ENCODE results near the gene CASZ1.

Gene CASZ1, protein sequence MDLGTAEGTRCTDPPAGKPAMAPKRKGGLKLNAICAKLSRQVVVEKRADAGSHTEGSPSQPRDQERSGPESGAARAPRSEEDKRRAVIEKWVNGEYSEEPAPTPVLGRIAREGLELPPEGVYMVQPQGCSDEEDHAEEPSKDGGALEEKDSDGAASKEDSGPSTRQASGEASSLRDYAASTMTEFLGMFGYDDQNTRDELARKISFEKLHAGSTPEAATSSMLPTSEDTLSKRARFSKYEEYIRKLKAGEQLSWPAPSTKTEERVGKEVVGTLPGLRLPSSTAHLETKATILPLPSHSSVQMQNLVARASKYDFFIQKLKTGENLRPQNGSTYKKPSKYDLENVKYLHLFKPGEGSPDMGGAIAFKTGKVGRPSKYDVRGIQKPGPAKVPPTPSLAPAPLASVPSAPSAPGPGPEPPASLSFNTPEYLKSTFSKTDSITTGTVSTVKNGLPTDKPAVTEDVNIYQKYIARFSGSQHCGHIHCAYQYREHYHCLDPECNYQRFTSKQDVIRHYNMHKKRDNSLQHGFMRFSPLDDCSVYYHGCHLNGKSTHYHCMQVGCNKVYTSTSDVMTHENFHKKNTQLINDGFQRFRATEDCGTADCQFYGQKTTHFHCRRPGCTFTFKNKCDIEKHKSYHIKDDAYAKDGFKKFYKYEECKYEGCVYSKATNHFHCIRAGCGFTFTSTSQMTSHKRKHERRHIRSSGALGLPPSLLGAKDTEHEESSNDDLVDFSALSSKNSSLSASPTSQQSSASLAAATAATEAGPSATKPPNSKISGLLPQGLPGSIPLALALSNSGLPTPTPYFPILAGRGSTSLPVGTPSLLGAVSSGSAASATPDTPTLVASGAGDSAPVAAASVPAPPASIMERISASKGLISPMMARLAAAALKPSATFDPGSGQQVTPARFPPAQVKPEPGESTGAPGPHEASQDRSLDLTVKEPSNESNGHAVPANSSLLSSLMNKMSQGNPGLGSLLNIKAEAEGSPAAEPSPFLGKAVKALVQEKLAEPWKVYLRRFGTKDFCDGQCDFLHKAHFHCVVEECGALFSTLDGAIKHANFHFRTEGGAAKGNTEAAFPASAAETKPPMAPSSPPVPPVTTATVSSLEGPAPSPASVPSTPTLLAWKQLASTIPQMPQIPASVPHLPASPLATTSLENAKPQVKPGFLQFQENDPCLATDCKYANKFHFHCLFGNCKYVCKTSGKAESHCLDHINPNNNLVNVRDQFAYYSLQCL (N-terminal part only)

DNA sequence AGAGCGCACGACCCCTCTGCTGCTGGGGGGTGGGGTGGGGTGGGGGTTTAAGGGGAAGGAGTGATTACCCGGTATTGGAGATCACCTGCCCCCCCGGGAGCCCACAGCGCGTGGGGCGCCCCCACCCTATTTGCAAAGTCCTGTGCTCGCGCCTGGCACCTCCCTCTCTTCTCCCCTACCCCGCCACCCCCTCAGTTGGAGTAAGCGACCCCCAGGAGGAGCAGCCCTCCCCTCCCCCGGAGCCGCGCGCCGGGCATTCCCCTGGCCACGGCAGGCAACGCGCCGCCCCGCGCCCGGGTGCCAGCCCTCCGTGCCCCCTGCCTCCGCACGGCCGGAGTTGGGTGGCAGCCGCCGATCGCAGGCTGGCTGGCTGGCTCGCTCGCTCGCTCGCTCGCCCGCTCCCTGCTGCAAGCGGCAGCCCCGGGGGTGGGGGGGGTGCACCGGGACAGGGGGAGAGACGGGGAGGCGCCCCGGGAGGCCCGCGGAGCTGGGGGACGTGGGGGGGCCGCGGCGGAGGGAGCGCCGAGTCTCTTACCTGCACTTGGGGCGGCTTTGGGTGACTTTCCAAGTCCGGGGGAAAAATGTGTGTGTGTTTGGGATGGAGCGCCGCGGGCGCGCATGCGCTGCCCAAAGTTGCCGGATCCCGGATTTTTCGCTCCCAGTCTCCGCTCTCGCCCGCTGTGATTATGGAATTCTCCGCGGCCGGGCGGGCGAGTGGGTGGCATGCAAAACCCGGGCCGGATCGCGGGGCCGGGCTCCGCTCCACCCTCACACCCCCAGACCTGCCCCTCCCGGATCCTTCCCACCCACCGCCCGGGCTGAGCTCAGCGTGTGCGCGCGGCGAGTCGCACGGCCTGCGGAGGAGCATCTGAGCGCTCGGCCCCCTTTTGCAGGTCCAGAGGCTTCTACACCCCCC is at the start of gene CASZ1:
Gene CASZ1 (minus strand): TSS at position 618 of the 916 bp plus-strand sequence. CDS start 102,757 bp downstream, outside the sequence.
- DNase-seq (ENCODE audit: extremely low read depth in 1 of 2, low read depth in 1 of 2): no peak

DNA sequence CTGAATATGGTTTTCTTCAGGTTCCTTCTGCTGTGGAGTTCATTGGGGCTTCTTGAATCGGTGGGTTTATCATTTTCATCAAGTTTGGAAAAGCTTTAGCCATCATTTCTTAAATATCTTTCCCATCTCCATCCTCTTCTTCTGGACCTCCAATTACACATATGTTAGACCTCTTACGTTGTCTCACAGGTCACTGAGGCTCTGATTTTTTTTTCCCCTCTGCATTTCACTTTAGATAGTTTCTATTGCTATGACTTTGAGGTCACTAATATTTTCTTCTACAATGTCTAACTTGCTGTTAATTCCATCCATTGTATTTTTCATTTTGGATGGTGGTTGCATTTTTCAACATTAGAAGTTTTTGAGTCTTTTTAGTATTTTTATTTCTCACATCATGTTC is 47.3 kb upstream of the CASZ1 start:
- DNase-seq (ENCODE audit: extremely low read depth in 1 of 2, low read depth in 1 of 2): no peak

DNA sequence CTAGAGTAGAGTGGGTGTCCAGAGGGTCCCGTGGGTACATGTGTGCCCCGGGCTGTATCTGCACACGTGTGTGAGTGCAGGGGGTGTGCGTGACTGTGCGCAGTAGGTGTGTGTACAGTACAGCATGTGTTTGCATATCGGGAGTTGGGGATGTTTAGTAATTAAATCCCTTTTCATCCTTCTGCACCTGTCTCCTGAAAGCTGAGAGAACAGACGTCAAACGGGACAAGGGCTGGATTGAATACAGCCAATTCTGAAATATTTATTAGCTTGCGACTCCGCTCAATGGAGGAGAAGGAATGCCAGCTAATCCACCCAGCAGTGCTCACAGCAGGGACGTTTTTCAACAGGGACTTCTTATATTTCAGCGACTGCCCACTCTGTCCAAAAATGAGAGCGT is 44.7 kb upstream of the CASZ1 start:
- no peak for DNase-seq (ENCODE audit: extremely low read depth in 1 of 2, low read depth in 1 of 2)

DNA sequence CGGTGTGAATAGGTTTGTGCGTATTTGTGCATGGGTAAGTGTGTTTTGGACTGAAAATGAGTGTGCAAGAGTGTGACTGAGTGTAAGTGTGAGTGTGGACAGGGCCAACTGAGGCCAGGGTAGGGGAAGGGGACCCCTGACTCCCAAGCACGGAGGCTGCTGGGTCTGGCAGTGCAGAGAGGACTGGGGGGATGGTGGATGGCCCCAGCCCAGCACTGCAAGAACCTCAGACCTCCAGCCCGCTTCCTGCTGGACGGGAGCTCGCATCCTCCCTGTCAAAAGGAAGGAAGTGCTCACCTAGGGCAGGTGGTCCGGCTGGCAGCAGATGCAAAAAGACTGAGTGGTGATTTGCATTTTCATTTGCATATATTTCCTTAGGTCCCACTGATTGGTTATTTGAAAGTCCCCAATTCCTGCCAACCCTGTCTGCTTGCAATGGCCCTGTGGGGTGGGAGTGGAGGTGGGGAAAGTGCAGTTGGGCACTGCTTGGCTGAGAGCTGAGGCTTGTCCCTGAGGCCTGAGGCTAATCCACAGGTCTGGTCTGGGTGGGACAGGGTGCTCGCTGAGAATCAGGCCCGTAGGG is 42.8 kb upstream of the CASZ1 start:
- DNase-seq (ENCODE audit: extremely low read depth in 1 of 2, low read depth in 1 of 2): no peak

DNA sequence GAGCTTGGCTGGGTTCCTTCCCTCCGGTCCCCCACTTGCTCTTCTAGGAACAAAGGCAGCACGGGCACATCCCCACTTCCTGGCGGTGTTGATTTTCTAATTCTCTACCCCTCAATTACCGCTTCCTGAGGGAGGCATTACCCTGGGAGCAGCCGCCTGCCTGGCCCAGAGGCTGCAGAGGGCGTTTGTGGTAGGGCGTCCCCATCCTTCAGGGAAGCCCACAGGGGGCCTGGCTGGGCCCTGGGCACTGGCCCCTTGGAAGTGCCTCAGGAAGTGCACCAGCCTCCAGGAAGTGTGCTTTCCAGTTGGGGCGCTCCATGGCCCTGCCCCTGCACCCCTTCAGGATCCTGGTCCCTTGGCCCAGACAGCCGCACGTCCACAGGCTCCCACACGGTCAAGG is 42.1 kb upstream of the CASZ1 start:
- no peak for DNase-seq (ENCODE audit: extremely low read depth in 1 of 2, low read depth in 1 of 2)

DNA sequence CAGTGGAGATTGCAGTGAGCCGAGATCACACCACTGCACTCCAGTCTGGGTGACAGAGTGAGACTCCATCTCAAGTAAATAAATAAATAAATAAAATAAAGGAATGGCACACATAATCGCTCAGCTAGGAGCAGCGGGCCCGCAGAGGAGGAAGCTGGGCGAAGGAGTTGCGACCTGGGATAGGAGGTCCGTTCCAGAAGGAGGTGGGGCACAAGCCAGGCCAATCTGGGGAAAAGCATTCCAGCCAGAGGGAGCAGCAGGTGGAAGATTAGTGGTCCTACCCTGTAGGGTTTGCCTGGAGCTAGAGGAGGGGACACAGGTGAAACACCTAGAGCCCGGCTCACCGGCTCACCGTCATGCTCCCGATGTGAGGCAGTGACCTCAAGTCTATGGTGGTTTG is 40.3 kb upstream of the CASZ1 start:
- DNase-seq (ENCODE audit: extremely low read depth in 1 of 2, low read depth in 1 of 2): no peak

DNA sequence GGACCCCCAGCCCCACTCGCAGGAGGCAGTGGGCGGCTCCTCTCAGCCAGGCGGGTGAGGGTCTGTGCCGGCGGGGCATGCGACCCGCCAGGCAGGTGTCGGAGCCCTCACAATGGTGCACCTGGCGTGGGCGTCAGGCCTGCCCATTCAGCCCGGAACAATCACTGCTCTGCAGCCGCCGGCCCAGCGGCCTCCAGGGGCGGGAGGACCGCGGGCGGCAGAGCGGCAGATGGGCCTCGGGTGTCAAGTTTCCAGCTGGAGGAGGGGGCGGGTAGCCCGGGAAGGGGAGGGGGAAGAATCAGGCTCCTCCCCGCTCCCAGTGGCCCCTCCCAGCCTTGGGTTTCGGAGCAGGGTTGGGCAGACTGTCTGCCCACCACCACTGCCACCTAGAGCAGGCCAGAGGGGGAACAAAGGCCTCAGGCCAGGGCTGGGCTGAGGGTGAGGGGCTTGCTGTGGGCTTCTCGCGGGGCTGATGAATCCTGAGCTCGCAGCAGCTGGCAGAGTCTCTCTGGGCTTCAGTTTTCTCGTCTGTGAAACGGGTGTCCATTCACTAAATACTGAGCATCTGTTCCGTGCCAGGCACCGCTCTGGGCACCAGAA is 39.5 kb upstream of the CASZ1 start:
- DNase-seq (ENCODE audit: extremely low read depth in 1 of 2, low read depth in 1 of 2): no peak

DNA sequence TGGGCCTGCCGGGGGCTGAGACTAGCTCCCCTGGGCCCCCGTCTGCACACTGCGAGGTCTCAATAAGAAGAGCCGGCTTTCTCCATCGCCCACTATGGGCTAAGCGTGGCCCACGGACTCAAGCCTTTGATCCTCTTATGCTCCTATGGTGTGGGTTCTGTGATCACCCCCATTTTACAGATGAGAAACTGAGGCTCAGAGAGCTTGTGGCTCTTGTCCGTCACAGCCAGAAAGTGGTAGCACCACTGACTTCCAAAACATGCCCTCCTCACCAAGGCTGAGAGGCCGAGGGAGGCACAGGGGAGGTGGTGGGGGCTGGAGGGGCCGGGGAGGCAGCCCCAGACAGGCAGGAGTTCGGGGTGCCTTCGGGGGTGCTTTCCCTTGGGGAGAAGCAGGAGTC is 39.0 kb upstream of the CASZ1 start:
- DNase-seq (ENCODE audit: extremely low read depth in 1 of 2, low read depth in 1 of 2): no peak

DNA sequence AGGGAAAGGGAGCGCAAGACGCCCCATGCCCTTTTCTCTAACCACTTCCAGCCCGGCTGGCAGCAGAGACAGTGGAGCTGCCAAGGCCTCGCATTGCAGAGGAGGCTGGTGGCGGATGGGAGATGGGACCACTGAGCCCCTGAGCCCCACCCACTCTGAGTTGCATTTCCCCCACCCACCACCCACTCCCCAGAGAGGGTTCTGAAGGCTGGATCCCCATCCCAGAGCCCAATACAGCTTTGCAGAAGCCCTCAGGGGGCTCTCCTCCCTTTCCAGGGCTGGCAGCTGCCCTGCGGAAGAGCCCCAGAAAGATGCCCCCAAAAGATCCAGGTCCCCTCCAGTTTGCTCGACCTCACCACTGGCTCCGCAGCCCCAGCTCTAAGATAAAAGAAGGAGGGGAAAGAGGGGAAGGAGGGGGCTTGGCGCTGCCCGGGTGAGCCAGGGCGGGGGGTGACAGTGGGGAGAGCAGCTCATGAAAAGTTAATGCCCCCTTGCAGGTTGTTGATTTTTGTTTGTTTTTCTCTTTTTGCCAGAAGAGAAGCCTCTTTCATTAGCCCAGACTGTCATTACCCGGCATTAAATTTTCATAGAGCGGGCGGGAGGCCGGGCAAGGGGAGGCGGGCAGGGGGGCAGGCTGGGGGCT is 38.4 kb upstream of the CASZ1 start:
- no peak for DNase-seq (ENCODE audit: extremely low read depth in 1 of 2, low read depth in 1 of 2)

DNA sequence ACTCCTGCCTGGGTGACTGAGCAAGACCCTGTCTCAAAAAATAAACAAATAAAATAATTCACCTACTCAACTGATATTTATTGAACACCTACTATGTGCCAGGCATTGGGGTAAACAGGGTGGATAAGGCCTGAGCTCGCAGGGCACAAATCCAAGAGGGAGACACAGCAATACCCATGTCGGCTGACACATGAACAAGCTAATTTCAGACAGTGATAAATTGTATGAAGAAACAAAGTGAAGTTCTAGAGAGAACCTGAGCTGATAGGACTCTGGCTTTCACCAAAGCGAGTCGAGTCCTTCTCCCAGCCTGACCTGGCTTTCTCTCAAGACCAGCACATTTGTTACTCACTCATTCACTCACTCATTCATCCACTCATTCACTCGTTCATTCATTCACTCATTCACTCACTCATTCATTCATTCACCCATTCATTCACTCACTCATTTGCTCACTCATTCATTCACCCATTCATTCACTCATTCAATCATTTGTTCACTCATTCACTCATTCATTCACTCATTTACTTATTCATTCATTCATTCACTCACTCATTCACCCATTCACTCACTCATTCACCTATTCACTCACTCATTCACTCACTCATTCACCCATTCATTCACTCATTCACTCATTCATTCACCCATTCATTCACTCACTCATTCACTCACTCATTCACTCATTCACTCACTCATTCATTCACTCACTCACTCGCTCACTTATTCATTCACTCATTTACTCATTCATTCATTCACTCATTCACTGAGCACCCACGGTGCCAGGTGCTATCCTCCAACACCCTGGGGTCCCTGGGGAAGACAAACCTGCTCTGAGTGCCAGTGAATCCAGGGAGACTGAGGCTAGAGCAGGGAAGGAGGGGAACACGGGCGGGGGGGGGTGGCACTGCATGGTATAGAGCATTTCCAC is 37.4 kb upstream of the CASZ1 start:
- no peak for DNase-seq (ENCODE audit: extremely low read depth in 1 of 2, low read depth in 1 of 2)

DNA sequence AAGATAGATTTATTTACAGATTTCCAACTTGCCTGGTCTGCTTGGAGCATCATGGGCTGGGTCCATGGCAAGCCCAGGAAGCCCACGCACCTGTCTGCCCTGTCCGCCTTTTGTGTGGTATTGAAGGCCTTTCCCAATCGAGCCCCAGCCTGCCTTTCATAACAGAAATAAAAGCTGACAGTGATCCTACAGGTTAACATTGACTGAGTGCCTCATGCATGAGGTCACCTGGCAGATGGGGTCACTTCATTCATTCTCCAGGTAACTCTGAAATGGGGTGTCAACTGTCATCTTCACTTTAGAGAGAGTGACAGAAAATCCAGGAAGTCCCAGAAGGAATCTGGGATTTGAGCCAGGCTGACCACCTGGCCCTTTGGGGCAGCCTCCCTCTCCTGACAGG is 36.3 kb upstream of the CASZ1 start:
- no peak for DNase-seq (ENCODE audit: extremely low read depth in 1 of 2, low read depth in 1 of 2)

DNA sequence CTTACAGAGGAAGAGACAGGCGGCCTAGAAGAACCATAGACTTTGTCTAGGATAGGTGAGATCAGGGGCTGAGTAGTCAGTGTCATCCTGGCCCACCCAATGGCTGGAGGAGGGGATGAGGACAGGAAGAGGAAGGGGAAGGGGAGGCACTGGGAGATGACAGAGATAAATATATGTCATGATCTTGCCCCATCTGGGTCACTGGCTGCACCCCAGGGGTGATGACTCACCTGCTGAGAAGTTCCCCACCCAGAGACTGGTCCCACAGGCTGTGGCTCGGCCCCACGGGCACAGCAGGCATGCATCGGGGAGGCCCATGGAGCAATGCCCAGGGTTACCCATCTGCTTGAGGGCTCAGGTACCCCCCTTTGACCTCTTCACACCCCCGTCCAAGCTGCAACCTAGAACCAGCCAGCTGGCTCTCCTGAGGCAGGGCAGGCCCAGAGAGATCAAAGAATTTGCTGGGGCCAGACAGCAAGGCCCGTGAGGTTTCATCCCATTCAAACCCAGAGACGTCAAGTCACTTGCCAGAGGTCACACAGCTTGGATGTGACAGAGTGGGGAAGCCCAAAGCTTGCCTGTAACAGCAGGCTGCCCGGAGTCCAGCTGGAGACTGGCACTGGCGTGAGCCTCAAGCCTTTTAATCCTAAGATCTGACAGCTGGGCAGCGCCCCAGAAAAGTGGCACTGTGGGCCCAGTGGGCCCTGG is 34.7 kb upstream of the CASZ1 start:
- no peak for DNase-seq (ENCODE audit: extremely low read depth in 1 of 2, low read depth in 1 of 2)

DNA sequence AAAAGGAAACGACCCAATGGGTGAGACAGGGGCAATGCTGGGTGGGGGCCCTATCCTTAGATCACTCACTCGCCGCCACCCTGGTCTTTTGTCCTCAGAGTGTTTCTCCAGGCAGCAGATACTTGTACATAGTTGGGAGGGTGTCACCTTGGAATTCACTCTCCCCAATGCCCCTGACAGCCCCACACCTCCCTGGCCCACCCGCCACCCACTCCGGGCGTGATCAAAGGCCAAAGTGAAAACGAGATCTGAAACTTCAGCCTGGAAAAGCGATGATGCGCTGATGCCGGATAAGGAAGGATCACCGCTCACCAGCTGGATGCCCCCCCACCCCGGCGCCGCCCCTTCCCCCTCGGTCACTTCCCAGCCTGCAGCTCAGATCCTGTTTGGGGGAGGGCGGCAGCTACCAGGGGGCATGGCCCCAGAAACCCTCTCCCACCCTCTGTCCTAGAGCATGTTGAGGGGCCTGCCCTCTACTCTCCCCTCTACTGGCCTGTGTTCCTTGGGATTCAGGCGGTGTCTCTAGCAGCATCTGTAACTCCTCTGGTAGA is 33.6 kb upstream of the CASZ1 start:
- no peak for DNase-seq (ENCODE audit: extremely low read depth in 1 of 2, low read depth in 1 of 2)

DNA sequence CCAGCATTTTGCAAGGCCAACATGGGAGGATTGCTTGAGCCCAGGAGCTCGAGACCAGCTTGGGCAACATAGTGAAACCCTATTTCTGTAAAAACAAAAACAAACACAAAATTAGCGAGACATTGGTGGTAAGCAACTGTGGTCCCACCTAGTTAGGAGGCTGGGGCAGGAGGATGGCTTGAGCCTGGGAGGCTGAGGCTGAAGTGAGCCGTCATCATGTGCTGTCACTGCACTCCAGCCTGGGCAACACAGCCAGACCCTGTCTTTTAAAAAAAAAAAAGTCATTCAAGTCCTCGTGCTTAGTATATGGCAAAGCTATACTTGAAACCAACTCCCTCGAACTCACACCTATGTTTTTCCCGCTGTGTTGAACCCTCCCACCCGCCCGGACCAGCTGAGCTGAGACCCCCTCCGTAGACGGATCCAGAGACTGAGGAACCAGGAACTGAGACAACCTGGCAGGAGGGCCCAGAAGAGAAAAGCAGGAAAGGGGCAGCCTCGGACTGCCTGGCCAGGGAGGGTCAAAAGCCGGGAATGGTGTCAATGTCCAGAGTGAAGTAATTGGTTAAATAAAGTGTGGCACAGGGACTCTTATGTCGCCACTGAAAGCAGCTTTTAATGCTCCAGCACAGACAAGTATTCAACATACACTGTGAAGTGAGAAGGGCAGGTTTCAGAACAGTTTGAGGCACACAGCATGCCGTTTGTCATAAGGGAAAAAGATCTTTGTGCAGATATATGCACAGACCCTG is 32.8 kb upstream of the CASZ1 start:
- DNase-seq (ENCODE audit: extremely low read depth in 1 of 2, low read depth in 1 of 2): no peak

DNA sequence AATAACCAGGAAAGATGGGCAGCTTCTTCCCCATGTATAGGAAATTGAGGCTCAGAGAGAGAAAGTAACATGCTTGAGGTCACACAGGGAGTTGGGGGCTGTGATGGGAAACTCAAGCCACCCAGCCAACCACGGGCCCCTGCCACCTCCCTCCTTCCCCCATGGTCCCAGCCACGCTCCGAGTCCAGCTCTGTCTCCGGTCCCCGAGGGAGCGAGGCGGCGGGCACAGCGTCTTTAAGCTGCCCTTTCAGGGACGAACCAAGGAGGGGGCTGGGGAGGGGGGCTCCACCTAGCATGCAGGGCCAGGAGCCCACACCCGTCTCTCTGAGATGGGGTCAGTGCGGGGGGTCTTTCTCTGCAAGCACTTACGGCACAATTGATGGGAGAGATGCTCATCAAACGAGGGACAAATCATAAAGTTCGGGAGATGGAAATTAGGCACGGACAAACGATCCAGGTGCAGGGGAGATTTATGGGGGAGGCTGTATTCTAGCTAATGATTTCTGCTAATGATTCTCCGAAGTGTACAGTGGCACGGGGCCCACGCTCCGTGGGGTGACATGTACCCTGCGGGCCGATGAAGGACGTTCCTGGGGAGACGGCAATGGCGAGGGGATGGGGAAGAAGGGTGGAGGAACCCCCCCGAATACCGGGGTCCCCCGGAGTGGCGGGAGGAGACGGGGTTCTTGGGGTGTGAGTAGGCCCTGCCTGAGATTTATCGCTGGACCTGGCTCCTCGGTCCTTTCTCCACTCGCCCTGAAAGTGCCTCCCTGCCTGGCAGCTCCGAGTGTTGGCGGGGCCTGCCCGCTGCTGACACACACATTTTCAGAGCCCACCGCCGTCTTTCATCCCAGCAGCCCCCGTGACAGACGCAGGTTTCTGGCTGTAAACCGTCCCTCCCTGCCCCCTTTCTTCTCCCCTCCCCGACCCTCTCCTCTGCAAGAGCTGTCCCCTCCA is 31.2 kb upstream of the CASZ1 start:
- no peak for DNase-seq (ENCODE audit: extremely low read depth in 1 of 2, low read depth in 1 of 2)

Measured in activated CD8-positive, alpha-beta memory T cell treated with anti-CD3 and anti-CD28 coated beads for 1 hour (primary cell).